Activated CD4-positive, CD25-positive, alpha-beta regulatory T cell treated with anti-CD3 and anti-CD28 coated beads, Interleukin-2, amount 50 U/mL, for 24 hours (primary cell): Measurements from ENCODE around the gene DOCK4.

Experiments
- ATAC-seq, 2 donors: fragments of 150-1000 bp; cut with Tn5 transposase; one replicate each; pipeline ENCODE4 v1.10.0; 2021; ENCODE audit warnings: mild to moderate bottlenecking in 1 of 2, moderate library complexity in 1 of 2

Gene DOCK4

DNA sequence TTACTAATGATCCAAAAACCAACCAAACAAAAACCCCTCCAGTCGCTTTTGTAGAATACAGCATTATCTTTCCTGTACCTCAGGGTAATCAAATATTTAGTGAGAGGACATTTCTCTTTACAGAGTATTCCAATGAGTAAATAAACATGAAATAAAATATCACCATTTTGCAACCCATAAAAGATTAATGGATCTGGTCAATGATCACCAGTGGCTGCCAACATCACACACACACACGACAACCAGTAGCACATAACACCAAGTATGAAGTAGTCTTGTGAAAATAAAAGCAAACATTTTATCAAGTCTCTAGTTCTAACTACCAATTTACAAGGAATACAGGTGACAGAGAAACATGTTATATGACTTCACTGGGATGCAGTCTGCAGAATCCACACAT, 455.3 kb downstream of the DOCK4 start:
- no peak for ATAC-seq

DNA sequence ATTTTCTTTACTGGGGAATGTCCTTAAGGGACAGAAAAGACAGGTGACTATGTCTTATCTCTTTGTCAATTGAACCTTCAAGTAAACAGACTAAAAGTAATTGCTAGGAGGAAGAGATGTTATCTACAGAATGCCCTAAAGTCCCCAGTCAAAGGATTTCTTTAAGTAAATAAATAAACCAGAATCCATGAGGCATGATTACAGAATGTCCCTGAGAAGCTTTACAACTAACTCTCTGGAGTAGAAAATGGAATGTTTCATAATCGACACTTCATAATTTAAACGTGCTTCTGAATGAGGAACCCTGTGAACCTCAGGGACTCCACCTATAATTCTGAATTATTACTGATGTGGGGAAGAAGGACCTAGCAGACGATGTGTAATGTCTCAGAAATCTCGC, 456.0 kb downstream of the DOCK4 start:
- ATAC-seq, result no peak

DNA sequence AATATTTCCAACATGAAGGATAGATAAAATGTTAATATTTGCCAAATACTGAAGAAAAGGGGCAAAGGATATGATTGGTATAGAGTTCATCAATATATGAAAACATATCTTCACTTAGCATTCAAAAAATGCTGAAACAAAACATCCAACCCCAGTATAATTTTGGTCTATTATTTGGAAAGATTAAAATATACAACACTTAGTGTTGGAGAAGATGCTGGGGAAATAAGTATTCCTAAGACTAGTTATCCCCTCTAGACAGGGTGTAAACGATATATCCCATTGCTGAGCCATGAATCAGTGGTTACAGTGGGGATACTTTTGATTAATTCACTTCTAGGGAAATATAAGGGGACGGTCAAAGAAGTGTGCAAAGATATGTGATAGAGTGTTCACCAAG, 456.6 kb downstream of the DOCK4 start:
- no peak for ATAC-seq

DNA sequence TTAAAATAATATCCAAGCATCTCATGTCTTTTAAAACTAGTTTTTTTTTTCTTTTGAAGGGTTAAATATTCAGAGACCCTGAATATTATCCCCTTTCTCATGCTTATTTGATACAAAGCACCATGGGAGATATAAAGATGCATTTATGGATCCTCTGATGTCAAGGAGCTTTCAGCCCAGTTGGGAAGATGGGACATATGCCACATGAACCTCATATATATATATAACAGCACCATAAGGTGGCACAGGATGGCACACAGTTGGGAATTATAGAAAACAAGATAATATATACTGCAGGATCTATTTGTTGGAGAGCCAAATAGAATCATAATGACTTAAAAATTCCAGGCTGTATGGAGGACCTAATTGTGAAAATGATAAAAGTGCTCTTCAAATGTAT, 458.5 kb downstream of the DOCK4 start:
- ATAC-seq, result no peak

DNA sequence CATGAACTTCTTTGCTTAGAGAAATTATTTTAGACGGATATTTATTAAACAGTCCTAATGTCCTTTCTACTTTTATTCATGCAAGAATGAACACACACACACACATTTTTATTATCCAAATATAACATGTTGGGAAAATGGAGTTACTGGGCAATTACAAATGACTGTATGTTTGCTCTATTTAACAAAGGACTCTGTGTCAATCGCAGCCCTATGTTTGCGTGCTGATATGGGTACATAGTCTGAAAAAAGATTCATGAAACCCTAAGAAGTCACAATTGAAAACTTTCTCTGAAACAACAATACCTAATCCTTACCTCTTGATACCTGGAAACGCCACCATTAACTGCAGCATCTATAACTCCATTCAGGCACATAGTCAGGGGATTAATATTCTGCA, 459.2 kb downstream of the DOCK4 start:
- ATAC-seq, result no peak

DNA sequence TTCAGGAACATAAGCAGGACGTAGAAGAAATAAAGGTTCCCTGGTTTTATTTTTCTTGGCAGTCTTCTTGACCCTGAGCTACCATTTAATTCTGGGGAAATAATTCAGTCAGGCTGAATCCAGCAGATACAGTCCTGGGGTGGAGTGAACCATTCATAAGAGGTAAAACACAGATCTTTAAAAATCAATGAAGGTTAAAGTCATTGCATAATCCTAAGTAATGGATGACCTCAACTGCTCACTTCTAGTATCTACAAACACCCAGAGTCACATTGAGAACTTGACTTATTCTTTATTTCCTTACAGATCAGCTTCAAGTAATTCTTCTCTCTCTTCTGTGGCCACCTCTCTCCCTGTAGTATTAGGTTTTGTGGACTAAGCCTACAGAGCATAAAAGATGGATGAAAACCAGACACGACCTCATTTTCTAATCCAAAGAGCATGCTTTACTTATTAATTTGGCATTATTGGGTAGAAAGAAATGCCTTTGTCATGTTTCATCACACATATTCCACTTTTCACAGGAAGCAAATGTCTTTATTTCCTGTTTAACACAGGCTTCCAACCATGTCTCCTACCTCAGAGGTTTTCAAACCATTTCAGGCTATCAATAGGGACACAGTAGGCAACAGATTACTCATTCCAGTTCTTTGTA, 461.6 kb downstream of the DOCK4 start:
- ATAC-seq, result no peak

DNA sequence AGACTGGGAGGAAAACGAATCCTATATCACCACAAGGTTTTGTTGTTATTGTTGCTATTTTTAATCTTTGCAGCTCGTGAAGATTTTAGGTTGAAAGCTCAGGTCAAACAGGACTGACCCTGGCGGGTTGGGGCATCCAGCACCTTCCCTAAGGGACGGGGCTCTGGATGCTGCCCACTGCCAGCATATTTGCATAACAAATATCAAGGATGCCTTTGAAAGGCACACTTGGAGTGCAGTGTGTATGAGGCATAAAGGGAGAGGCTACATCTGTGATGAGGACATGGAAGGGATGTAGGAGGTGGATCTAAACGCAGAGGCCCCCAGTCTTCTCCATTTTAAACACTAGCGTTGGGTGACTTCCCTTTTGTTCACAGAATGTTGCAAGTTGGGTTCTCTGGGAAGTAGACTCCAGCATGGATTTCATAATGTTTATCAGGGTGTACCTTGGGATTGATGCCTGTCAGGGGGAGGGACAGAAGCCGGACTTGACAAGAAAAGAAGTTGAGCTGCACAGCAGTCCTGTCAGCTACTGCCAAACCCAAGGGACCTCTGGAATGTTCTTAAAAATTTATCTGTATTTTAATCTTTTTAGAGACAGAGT, 462.9 kb downstream of the DOCK4 start:
- no peak for ATAC-seq

DNA sequence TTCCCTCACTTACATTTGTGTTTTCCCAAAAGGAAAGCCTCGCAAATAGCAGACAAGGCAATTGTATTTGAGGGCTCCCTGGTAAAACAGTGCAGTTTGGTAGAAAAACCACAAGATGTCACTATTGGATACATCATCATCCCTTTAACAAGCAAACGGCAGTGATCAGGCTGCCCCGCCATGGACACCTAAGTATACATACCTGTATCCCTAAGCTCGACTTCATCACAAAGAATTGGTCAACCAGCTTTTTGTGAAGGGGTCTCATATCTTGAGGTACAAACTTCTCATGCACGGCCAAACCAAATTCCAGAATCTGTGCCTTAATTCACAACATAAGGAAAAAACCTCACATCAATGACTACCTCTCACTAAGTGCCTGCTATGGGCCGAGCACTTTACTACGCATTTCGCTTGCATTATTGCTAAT, 464.4 kb downstream of the DOCK4 start:
- ATAC-seq, result peak; percentile 59 to 65

DNA sequence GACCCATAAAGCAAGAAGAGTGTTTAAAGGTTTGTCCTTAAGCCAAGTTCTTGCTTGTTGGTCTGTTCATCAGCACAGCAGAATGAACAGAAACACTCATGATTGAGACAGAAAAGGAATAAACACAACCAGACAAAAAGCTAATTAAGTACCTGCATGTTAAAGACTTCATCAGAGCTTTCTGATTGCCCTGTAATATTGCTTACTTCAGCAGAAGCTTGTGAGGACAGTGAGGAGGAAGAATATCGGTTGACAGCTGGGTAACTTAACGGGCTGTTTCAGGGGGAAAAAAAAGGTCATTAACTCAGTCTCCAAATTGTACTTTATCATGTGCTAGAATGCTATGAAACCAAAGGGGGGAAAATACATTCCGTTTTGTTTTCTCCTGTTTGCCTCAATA, 465.3 kb downstream of the DOCK4 start:
- ATAC-seq, result no peak

DNA sequence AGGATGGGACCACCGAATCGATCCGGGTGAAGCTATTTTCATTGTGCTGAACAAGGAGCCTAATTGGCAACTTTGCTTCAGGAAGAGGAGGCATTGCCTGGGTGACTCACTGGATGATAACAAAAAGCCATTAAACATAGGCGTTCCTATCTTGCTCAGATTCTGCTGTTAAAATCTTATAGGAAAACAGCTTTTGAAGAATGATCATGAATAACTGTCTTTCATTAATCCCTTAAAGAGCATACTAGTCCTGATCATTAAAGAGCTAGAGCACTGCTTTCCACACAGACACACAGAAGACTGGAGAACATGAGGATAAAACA, 469.7 kb downstream of the DOCK4 start:
- ATAC-seq, result no peak

DNA sequence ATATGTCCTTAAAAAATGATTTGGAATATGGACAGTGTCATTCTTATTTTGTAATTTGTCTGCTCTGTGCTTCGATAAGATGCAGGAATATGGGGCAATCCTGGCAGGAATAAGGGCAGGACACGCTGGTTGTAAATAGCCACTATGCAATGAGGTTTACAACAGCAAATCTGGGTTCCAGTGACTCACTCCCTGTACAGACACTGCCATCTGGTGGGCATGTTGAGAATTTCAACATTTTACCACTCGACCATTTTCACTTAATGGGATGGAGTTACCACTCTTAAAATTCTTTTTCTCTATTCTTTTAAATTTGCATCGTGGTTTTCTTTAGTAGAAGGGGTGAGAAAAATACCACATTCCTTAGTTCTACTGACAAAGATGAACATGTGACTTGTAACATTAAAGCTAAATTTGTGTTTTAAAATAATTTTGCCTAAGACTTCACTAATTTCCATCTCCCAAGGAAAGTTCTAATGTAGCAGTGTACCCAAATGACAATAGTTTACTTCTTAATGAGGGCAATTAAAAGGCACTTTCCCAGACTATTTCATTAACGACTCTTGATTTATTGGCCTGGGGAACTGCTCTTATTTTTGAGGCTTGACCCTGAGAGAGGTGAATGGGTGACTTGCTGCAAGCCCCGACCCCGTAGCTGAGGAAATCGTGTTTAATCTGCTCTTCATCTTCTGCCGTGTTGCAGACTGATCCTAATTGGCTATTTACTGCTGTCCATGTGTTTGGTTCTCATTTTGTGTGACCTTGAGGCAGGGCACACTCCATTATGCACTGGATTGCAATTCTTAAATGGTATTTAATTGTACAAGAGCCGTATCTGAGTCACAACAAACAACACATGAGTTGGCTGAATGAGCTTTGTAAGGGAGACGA, 470.3 kb downstream of the DOCK4 start:
- no peak for ATAC-seq

DNA sequence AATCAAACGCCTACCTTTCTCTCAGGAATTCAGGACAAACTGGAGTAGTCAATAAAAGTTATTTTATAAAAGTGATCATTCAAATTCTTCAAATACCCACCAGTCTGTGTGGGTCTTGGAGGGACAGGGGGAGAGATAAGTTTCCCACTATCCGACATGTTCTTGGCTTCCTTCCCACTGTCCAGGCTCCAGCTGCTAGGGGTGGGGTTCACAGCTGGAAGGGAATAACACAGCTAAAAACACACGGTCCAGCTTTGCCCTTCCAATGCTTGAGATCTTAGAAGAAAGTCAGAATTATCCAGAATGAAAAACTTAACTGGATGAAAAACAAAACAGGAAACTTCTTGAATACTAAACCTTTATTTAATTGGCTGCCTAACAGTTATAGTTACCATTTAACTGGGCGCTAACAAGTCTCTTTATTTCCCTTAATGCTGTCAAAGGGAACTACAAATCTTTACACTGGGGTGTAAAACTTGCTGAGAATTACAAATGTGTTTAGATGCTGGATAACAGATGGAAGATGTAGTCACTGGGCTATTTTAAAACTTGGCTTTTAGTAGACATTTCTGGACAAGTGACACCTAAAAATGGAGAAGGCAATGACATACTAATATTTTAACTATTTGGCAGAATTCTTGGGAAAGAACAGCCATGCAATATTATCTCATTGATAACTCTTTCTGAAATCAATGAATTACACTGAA, 471.1 kb downstream of the DOCK4 start:
- ATAC-seq, result no peak

DNA sequence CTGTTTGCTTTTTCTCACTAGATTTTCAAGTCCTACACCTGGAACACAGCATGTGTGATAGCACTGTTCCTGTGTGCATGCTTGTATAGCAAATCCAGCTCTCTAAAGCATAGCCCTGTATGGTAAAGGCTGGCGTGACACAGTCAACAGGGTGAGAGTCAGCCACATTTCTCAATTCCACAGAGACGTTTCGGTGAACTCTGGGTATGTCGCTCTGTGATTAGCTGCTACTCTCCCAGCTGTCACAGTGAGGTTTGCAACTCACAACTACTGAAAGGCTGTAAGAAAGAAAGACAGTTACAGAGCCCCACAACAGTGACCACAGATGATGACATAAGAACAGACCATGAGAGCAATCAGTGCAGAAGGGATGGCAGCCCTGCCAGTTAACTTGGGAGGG, 473.3 kb downstream of the DOCK4 start:
- ATAC-seq, result peak in 1 of 2 donors; percentile 12

DNA sequence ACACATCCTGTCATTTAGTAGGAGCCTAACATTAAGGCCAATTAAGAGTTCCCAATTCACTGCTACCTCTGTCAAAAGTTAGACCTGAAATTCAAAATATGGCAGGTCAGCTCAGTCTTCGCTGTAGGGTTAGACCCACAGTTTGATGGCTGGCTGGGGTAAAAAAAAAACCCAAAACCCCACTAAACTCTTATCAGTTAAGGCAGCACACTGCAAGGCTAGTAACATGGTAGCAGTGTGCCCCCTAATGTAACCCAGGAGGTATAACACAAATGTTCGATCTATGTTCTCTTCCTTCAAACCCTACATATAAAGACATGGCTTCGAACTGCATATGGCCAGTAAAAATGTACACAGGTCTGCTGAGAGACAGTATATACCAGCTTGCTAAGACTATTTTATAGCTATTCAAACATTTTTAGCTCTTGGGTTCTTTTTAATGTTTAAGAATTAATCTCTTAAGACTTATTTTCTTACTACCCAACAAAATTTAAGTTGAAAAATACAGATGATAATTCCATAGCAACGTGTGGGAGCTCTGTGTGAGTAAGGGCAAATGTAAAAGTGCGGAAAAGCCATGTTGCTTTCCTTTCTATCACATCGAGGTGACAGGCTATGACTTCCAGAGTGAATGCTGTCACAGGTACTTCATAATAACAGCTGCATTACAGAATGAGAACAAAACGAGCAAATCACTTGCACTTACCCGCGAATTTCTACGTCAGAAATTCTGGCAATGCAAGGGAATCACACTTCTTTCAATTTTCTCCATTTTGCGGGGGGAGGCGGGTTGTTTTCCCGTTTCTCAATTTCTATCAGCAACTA, 475.5 kb downstream of the DOCK4 start:
- no peak for ATAC-seq

DNA sequence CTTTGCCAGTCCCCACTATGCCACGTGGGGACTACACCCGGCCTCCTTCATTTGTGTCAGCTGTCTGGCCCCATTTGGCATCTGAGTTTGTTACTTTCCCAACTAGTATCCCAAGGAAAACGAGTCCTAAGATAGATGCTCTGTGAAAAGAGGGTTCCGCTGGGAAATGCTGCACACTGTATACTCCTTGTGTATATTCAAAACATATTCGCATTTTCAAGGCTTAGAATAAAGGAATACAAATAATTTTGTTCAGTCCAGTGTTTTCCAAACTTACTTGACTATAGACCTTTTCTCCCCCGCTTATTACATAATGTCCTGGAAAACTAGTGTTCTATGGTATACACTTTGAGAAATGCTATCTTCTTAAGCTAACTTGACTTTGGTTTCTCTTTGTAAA, 476.1 kb downstream of the DOCK4 start:
- no peak for ATAC-seq

DNA sequence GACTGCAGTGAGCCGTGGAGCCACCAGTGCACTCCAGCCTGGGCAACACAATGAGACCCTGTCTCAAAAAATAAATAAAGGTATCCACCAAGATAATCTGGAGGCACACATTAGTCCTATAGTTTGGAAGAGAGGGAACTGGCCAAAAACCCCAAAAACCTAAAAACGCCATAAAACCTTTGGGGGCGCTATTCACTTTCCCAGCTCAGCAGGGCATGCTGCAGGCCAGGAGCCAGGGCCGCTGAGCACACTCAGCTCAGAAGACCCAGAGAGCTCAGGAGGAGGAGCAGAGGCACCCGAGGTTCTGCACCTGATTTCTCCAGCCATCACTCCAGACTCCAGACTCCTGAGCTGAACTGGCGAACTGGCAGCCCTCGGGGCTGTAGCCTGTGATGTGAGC, 476.7 kb downstream of the DOCK4 start:
- no peak for ATAC-seq

DNA sequence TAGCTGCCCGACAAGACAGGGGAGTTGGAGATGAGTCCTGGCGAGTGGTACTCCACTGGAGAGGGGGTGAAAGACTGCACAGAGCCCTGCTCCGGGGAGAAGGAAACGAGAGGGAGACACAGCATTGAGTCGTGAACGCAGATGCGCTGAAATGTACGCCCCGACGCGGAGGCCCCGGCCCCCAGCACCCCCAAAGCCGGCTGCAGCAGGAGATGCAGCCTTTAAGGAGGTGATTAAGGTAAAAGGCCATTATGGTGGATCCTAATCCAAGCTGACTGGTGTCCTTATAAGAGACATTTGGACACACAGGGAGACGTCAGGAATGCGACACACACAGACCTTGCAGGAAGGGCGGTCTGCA, 477.6 kb downstream of the DOCK4 start:
- ATAC-seq, result no peak

DNA sequence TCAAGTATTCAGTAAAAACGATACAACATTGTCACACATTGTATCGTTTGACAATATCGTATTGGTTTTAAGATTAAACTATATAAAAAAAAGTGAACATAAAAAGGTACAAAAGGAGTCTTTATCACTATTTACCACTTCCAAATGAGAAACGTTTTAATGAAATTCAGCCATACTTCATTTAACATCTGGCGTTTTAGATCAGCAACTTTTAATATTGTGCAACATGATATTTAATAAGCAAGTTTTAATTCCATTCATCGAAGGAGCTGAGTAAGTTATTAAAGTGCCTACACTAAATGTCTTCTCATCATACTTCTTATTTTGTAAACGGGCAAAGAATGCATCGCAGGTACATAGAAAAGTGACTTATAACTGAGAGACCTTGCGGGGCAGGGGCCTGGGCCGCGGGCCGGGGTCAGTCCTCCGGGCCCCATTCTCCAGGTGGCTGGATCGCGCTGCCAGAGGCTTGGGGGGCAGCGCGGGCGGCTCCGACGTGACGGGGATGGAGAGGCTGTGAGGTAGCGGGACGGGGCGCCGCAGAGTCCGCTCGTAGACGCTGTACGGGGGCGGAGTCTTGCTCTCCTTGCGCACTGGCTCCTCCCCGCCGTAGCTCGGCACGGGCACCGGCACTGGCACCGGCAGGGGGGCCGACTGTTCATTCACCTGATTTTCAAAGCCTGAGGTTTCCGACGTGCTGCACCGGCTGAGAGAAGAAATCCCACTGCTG, 478.1 kb downstream of the DOCK4 start:
- ATAC-seq, result no peak

DNA sequence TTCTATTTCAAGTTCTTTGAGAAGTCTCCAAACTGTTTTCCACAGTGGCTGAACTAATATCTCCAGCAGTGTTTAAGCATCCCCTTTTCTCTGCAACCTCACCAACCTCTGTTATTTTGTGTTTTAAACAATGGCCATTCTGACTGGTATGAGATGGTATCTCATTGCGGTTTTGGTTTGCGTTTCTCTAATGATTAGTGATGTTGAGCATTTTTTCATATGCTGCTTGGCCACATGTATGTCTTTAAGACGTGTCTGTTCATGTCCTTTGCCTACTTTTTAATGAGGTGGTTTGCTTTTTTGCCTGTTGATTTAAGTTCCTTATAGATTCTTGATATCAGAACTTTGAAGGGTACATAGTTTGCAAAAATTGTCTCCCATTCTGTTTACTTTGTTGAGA, 487.3 kb downstream of the DOCK4 start:
- ATAC-seq, result no peak

DNA sequence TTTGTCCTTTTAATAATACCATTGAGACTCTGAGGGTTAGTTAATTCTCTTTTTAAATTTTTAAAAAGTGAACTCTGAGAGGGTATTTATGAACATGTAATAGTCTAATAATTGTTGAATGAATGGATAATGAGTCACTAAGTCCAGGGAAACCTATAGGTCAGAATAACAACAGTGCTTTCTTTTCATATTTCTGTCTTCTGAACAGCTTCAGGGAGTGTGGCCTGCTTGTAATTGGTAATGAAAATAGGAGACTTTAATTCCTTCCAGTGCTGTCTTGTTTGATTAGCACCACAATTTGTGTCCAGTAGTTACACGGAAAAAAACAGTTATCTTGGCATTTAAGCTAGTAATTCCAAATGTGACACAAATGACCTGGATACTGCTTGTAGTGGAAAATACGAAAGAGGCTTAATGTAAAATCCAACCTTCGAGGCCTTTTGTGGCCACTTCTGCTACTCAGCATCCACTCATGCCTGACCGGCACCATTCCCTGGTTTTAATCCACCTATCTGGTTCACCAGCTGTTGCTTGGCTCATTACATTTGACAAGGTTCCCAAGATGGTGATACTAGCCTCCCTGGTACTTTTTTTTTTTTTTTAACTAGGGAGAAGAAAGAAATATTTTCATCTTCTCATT, 494.7 kb downstream of the DOCK4 start:
- ATAC-seq, result no peak

DNA sequence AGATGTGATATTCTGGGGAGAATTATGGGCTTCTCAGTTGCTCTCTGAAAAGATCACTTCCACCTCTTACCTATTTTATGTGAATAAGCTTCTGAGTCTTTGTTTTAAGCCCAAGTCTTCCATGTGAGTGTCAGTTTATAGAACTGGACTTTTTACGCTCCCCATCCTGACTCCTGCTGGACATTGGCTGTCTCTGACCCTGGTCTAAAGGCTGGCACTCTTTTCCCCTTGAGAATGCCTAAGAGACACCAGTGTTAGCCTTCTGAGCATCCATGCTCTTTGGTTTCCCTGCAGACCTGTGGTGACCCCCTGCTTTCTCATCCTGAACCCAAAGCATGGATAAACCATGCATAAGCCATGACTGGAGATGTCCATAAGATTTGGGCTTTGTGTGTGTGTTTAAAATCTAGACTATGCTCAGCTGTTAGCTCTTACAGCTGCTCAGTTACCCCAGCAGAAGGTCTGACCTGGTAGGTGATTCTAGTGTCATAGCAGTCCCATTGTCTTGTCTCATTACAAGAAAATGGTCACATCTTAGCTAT, 495.3 kb downstream of the DOCK4 start:
- ATAC-seq, result no peak
